HL-60 (cell line): ENCODE data around the gene CLCA4.

ENCODE experiments used
- DNase-seq, 2 experiments: peaks; one replicate each; pipeline ENCODE4 v3.0.0-alpha.2; 2010 to 2020; ENCODE audit warnings: low read depth in 1 of 2, low spot score in 1 of 2
- H3K27ac ChIP-seq: fragments of 250-450 bp; sonication (Bioruptor Pico); replicated peaks from 2 replicates; pipeline ENCODE4 v1.5.1; 2020; ENCODE audit warnings: mild to moderate bottlenecking, moderate library complexity
- H3K27me3 ChIP-seq: fragments of 250-450 bp; sonication (Bioruptor Pico); 2 replicates; pipeline ENCODE4 v1.5.1; 2021; ENCODE audit warnings: mild to moderate bottlenecking, moderate library complexity; ENCODE audit not compliant: insufficient read depth, poor library complexity, severe bottlenecking
- H3K4me3 ChIP-seq: replicated peaks from 2 replicates; pipeline ENCODE4 v1.5.1; 2011; ENCODE audit warnings: mild to moderate bottlenecking, control low read depth, low read length; ENCODE audit not compliant: insufficient read depth
- GABPA ChIP-seq: IDR thresholded peaks from 2 replicates; pipeline ENCODE4 v1.6.1; 2012; ENCODE audit warnings: low read depth
- POLR2AphosphoS5 ChIP-seq: IDR thresholded peaks from 2 replicates; pipeline ENCODE4 v1.6.1; 2012; ENCODE audit warnings: low read depth
- SPI1 ChIP-seq: IDR thresholded peaks from 2 replicates; pipeline ENCODE4 v1.6.1; 2012; ENCODE audit warnings: low read depth, mild to moderate bottlenecking, borderline replicate concordance
- TF ChIP-seq, protein P1 (sequence below): IDR thresholded peaks from 2 replicates; pipeline ENCODE4 v1.6.1; 2012; ENCODE audit warnings: low read depth; ENCODE audit not compliant: insufficient replicate concordance
- TF ChIP-seq, protein P2 (sequence below): IDR thresholded peaks from one replicate; pipeline ENCODE4 v1.5.1; 2011; ENCODE audit warnings: low read length, control low read depth, inconsistent platforms; ENCODE audit not compliant: insufficient read depth

Gene CLCA4

GRCh38 chr1:86527306-86527705 is 19.6 kb upstream of the CLCA4 start:
- no peak overlapping the region for H3K27ac ChIP-seq
- H3K4me3 ChIP-seq: no peak overlapping the region
- DNase-seq: no peak
- no peaks in the 10 kb centered on the region for H3K27me3 ChIP-seq
- TF ChIP-seq GABPA: no peak

- TF ChIP-seq SPI1 (no peak), POLR2AphosphoS5 (no peak), GABPA (no peak)
- TF ChIP-seq, protein P1, sequence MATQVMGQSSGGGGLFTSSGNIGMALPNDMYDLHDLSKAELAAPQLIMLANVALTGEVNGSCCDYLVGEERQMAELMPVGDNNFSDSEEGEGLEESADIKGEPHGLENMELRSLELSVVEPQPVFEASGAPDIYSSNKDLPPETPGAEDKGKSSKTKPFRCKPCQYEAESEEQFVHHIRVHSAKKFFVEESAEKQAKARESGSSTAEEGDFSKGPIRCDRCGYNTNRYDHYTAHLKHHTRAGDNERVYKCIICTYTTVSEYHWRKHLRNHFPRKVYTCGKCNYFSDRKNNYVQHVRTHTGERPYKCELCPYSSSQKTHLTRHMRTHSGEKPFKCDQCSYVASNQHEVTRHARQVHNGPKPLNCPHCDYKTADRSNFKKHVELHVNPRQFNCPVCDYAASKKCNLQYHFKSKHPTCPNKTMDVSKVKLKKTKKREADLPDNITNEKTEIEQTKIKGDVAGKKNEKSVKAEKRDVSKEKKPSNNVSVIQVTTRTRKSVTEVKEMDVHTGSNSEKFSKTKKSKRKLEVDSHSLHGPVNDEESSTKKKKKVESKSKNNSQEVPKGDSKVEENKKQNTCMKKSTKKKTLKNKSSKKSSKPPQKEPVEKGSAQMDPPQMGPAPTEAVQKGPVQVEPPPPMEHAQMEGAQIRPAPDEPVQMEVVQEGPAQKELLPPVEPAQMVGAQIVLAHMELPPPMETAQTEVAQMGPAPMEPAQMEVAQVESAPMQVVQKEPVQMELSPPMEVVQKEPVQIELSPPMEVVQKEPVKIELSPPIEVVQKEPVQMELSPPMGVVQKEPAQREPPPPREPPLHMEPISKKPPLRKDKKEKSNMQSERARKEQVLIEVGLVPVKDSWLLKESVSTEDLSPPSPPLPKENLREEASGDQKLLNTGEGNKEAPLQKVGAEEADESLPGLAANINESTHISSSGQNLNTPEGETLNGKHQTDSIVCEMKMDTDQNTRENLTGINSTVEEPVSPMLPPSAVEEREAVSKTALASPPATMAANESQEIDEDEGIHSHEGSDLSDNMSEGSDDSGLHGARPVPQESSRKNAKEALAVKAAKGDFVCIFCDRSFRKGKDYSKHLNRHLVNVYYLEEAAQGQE: no peak
- TF ChIP-seq, protein P2, sequence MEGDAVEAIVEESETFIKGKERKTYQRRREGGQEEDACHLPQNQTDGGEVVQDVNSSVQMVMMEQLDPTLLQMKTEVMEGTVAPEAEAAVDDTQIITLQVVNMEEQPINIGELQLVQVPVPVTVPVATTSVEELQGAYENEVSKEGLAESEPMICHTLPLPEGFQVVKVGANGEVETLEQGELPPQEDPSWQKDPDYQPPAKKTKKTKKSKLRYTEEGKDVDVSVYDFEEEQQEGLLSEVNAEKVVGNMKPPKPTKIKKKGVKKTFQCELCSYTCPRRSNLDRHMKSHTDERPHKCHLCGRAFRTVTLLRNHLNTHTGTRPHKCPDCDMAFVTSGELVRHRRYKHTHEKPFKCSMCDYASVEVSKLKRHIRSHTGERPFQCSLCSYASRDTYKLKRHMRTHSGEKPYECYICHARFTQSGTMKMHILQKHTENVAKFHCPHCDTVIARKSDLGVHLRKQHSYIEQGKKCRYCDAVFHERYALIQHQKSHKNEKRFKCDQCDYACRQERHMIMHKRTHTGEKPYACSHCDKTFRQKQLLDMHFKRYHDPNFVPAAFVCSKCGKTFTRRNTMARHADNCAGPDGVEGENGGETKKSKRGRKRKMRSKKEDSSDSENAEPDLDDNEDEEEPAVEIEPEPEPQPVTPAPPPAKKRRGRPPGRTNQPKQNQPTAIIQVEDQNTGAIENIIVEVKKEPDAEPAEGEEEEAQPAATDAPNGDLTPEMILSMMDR: no peak
- Histone ChIP-seq H3K27me3 (no peaks in the 10 kb centered on the region), H3K4me3 (no peak overlapping the region), H3K27ac (no peak overlapping the region)
- no peak for DNase-seq
Observed at GRCh38 chr1:86530211-86530845, 16.6 kb upstream of the CLCA4 start.

DNA sequence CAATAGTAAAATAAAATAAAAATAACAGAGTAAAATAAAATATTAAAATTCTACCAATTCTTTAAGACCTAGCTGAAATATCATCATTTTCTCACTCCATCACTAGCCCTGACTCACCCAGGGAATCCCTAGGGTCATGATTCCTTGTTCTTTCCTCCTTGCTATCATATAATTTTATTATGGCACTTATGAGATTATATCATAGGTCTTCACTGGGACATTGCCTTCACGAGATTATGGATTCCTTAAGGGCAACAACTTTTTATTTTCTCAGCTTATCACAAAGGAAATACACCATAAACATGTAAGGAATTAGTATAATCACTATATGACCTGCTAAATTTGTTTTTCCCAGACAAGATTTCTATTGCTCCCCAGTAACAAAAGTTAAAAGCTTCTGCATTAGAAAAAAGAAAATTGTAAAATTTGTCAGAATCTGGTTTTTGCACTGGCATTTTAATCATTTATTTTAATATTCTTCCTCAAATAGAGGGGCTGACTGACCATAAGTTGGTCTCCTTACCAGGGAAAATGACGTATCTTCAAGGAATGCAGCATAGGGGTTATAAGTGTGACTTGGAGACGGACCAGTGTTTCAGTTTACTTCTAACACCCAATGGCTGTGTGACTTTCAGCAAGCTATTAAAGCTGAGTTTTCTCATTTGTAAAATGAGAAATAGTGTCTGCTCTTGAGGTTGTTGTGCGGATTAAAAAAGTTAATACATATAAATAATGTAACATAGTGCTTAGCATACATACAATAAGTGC is 8.8 kb upstream of the CLCA4 start:
- no peak overlapping the region for H3K4me3 ChIP-seq
- H3K27me3 ChIP-seq: no peaks in the 10 kb centered on the region
- DNase-seq: no peak
- TF ChIP-seq, protein P1: no peak
- TF ChIP-seq POLR2AphosphoS5: no peak
- no peak for TF ChIP-seq SPI1
- no peak for TF ChIP-seq GABPA
- TF ChIP-seq, protein P2: no peak
- H3K27ac ChIP-seq: no peak overlapping the region

DNA sequence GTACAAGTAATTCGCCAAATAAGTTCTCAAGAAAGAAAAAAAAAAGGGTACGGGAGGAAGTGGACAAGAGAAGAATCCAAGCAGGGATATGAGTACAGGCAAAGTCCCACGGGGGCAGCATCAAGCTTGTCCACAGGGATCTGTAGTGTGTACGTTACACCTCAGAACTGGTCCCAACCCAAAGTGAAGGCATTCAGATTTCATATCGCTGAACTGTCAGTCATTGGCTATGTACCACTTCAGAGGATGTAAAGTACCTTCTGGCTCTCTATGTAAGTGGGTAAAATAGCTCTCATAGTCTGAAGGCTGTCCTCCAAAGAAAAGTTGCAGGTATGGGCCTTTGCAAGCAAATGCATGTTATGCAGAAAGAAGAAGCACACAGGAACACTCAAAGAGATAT is 8.1 kb upstream of the CLCA4 start:
- TF ChIP-seq SPI1 (no peak), GABPA (no peak), POLR2AphosphoS5 (no peak)
- TF ChIP-seq, protein P2: no peak
- TF ChIP-seq, protein P1: no peak
- DNase-seq: no peak
- Histone ChIP-seq H3K27me3 (no peaks in the 10 kb centered on the region), H3K4me3 (no peak overlapping the region), H3K27ac (no peak overlapping the region)
